ENCODE results near the gene PELI2. TPM values are rescaled to one million over a fixed set of nuclear protein-coding genes. Genes with fewer than 3 reads are reported as not detected.

PELI2 gene
- total and polyA plus RNA-seq, 11 donors = 0.80 to 5.2 (median 3.3) TPM

DNA sequence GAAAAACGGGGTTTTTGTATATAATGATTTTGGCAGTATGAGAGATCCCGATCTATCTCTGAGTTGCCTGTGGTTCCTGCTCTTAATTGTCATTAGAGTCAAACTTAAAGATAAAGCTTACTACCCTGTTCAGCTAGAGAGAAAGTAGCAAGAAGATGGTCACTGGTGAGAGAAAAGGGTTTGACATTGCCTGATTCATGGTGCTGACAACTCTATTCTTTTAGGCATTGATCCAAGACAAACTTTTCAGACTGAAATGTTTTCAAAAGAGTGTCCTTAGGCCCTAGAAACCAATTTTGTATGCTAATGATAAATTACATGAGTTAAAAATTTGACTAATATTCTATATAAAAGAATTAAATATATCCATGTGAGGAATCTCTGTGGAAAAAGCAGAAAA is 35.1 kb downstream of the PELI2 start:
- H3K4me3 ChIP-seq = no peak overlapping the region
- no peaks in the 10 kb centered on the region for H3K36me3 ChIP-seq
- intact Hi-C loops (cut with DNase I) = no loop called here
- no peaks in the 10 kb centered on the region for H3K27me3 ChIP-seq
- WGBS, 4 donors = 78 to 86% (median 83%) methylated on average over 2 of the region's 2 CpGs
- no peak overlapping the region for H3K27ac ChIP-seq
- H3K9me3 ChIP-seq = no peaks in the 10 kb centered on the region
- no peak for DNase-seq
- ATAC-seq = no peak
- TF ChIP-seq CTCF (IDR thresholded peaks at IDR 0.05) (no peak), POLR2A (IDR thresholded peaks at IDR 0.05) (no peak)
- H3K4me1 ChIP-seq = peaks cover 0 to 16% (median 1%) of the 10 kb centered on the region in 12 donors

DNA sequence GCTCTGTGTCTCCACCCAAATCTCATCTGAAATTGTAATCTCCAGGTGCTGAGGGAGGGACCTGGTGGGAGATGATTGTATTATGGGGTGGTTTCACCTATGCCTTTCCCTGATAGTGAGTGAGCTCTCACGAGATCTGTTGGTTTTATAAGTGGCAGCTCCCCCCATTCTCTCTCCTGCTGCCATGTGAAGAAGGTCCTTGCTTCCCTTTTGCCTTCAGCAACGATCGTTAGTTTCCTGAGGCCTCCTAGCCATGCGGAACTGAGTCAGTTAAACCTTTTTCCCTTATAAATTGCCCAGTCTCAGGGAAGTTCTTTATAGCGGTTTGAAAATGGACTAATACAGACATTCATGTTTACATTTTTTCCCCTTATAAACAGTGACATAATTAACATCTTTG is 36.1 kb downstream of the PELI2 start:
- no peak overlapping the region for H3K27ac ChIP-seq
- intact Hi-C loops (cut with DNase I) = no loop called here
- peaks cover 0 to 5% (median 0%) of the 10 kb centered on the region in 12 donors for H3K4me1 ChIP-seq
- DNase-seq (no peak), ATAC-seq (no peak)
- no peaks in the 10 kb centered on the region for H3K27me3 ChIP-seq
- H3K36me3 ChIP-seq = no peaks in the 10 kb centered on the region
- H3K9me3 ChIP-seq = no peaks in the 10 kb centered on the region
- no peak overlapping the region for H3K4me3 ChIP-seq
- no peak for TF ChIP-seq POLR2A (IDR thresholded peaks at IDR 0.05)
- no peak for TF ChIP-seq CTCF (IDR thresholded peaks at IDR 0.05)
- 82 to 91% (median 87%) methylated on average over 5 of the region's 5 CpGs for WGBS, 4 donors

- no peak overlapping the region for H3K27ac ChIP-seq
- ATAC-seq (no peak), DNase-seq (no peak)
- H3K36me3 ChIP-seq = no peaks in the 10 kb centered on the region
- H3K4me3 ChIP-seq = no peak overlapping the region
- TF ChIP-seq CTCF (IDR thresholded peaks at IDR 0.05) (no peak), POLR2A (IDR thresholded peaks at IDR 0.05) (no peak)
- H3K4me1 ChIP-seq = peaks cover 0 to 11% (median 0%) of the 10 kb centered on the region in 12 donors
- H3K9me3 ChIP-seq = no peaks in the 10 kb centered on the region
- intact Hi-C loops (cut with DNase I) = no loop called here
- no peaks in the 10 kb centered on the region for H3K27me3 ChIP-seq
Observed at GRCh38 chr14:56156096-56156495, 37.9 kb downstream of the PELI2 start.

- H3K4me3 ChIP-seq = no peak overlapping the region
- H3K27ac ChIP-seq = no peak overlapping the region
- H3K9me3 ChIP-seq = peaks cover 0 to 22% (median 11%) of the 10 kb centered on the region in 12 donors
- WGBS, 4 donors = 93 to 96% (median 94%) methylated on average over 4 of the region's 4 CpGs
- intact Hi-C loops (cut with DNase I) = no loop called here
- no peaks in the 10 kb centered on the region for H3K36me3 ChIP-seq
- DNase-seq = no peak
- H3K27me3 ChIP-seq = no peaks in the 10 kb centered on the region
- no peak for TF ChIP-seq POLR2A (IDR thresholded peaks at IDR 0.05)
- H3K4me1 ChIP-seq = peaks cover 0 to 11% (median 0%) of the 10 kb centered on the region in 12 donors
- ATAC-seq = no peak
Observed at GRCh38 chr14:56159066-56159465, 40.9 kb downstream of the PELI2 start.

- no peaks in the 10 kb centered on the region for H3K36me3 ChIP-seq
- H3K27ac ChIP-seq = no peak overlapping the region
- DNase-seq (no peak), ATAC-seq (no peak)
- WGBS, 4 donors = 27 to 33% (median 30%) methylated on average over 2 of the region's 2 CpGs
- peaks cover 0 to 11% (median 0%) of the 10 kb centered on the region in 12 donors for H3K4me1 ChIP-seq
- TF ChIP-seq POLR2A (IDR thresholded peaks at IDR 0.05) (no peak), CTCF (IDR thresholded peaks at IDR 0.05) (no peak)
- no peaks in the 10 kb centered on the region for H3K27me3 ChIP-seq
- intact Hi-C loops (cut with DNase I) = no loop called here
- no peak overlapping the region for H3K4me3 ChIP-seq
- peaks cover 0 to 31% (median 15%) of the 10 kb centered on the region in 12 donors for H3K9me3 ChIP-seq
Observed at GRCh38 chr14:56160088-56160487, 41.9 kb downstream of the PELI2 start.
